Fibroblast of skin of right quadriceps (primary cell): ENCODE data around the gene ALPK3.

Experiments used
- DNase-seq: peaks from one replicate; pipeline ENCODE4 v3.0.0-alpha.2; 2013

ALPK3 gene

DNA sequence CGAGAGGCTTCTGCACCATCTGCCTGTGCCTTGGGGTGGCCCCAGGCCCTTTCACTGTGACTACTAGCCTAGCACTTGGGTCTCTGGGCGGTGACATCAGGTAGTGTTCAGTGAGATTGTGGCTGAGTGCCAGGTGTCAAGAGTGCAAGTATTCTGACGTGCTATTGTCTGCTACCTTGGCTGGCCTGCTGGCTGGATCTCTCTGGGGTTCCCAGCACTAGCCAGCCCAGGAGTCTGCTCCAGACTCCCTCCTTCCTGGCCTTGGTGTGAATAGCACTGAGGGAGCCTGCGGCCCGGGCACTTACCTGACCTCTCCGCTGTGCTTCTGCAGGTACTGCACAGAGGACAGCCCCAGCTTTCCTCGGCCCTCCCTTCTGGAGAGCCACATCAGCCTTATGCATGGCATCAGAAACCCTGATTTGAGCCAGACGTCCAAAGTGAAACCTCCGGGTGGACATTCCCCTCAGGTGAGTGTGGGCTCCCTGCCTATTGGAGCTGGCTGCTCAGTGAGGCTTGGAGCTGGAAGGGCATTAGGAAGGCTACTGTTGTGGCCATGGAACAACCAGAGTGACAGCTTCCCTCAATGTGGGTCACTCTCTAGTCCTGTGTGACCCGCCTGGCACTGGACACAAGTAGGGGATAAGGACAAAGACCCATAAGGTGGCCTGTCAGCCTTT is 17.5 kb upstream of the ALPK3 start:
- DNase-seq: no peak

DNA sequence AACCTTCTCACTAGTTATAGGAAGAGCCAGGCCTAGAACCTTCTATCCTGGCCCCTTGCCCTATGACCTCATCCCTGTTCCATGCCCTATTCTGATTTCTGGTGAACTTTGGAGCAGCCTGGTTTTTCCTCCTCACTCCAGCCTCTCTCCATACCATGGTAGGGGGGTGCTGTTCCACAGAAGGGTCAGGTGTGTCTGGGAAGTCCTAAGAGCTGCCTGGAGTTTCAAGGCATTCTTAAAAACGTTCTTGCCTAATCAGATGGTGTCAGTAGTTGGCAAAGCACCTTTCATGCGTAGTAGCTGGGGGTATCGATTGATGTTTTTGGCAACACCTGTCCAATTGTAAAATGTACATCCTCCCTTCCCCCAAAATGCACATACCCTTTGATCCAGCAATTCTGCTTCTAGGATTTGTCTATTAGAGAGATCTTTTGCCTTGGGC is 16.8 kb upstream of the ALPK3 start:
- DNase-seq: no peak

DNA sequence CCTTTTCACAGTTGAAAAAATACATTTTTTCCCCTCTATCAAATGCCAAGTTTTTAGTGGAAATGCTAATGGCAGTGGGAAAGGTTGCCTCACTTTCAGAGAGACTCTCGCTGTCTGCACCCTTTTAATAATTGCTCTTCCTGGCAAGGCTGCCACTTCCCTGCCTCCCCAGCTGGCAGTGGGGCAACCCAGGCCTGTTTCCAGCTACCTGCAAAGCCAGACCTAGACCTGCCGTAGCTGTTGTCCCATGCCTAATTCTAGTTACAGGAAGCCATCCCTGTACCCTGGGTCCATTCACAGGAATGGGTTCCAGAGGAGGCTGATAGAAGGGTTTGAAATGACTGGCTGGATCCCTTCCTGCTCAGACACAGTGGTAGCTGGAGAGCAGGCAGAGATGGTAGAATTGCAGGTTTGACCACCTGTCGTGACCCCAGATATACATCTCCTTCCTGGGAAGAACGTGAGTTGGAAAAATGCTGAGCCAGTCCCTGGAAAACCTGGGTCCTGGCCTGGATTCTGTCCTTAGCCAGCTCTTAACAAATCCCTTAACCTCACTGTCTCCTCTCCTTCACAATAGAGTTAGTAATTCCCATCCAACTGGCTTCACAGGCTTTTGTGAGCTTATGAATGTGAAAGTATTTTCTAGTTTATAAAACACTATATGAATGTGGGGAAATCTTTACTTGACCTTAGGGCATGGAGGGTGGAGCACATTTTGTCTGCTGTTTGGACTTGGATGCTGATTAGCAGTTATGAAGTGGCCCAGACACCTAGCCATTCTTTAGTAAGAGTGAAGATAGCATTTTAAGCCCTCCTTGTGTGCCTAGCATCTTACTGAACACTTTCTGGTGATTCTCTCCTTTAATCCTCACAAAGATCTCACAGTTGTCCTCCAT is 12.9 kb upstream of the ALPK3 start:
- no peak for DNase-seq

DNA sequence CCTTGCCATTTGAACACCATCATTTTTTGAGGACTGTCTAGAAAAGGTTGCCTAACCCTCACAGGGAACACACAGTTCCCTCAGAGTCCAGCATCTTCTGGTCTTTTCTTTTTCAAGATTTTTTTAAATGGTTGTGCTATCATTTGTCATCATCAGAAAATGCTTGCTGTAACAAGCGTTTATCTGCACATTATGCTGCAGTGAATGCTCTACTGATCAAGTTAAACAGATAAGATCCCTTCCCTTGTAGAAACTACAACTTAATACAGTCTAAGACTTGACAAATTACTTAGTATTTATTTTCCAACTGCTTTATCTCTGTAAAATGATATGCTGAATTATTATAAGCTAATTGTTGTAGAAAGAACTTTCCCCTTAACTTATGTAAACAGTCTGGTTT is 11.9 kb upstream of the ALPK3 start:
- DNase-seq: no peak

DNA sequence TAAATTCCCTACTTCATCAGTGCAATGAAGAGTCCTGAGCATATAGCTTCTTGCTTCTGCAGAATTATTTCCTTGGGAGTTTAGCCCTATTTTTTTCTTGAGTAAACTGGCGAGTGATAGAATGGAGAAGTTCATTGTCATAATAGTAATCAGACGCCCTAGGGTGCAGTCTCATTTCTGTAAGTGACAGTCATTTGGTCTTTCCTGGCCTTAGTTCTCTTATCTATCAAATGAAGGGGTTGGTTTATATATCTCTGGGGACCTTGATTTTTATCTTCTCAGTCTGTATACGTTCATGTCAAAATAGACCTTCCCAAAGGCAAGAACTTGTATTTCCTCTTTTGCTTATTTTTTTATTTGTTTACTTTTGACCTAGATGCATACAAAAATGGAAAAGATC is 9.9 kb upstream of the ALPK3 start:
- no peak for DNase-seq

DNA sequence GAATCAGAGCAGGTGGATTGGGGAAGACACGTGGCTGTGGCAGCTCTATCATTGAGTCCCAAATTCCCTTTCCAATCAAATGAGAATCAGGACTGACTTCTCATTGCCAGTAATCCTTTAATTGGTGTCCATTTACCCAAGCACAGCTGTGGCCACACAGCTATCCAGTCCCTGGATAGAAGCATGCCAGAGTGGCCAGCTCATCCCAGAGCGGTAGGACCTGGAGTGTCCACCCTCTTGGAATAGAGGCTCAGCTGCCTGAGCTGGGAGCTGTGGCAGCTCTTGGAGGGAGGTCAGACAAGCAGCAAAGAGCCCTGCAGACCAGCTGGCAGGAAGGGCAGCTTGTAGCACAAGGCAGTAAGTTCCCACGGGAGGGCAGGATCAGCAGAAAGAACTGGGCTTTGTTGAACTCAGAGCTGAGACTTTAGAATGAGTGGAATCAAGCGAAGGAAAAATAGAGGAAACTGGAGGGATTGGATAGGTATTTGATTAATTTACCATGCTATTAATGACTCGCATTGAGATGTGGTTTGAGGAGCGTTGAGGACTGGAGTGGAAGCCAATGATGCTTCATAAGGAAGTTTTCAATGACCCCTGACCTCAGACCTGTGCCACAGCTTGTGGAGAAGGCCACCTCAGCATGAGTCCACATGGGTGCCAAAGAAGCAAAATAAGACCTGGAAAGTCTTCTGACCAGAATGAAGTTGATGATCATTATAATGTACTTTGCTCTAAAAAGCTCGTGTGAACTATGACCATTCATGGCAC is 6.9 kb upstream of the ALPK3 start:
- no peak for DNase-seq

DNA sequence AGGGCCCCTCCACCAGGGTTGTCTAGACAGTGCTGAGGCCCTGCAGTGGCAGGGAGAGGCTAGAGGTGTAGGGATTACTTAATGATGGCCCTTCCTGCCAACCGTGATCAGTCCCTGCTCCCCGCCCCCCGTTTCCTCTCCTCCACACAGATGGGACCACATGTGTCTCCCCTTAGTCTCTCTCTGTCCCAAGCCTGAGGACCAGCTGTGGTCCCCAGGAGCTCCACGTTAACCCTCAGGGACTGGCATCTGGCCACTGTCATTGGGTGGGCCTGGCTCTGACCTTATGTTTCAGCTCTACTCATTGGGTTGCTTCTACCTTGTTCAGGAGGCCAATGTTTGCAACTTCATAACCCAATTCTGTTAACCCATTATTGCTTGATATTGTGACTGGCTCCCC is 6.0 kb upstream of the ALPK3 start:
- DNase-seq: no peak

DNA sequence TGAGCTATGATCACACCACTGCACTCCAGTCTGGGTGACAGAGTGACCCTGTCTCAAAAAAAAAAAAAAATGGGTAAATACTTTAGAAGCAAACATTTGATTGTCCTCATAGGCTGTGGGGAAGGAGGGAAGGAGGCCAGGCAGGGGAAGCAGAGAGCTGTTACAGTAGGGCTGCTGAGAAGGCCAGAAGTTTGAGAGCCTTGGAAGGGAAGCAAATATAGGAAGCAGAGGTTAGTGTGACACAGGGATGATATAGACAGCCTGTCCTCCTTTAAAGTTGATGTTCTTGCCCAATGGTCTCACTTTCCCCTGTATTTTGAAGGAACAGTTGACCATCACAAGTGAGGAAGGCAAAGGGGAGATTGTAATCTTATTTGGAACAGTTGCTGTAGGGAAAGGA is 5.3 kb upstream of the ALPK3 start:
- DNase-seq: no peak

DNA sequence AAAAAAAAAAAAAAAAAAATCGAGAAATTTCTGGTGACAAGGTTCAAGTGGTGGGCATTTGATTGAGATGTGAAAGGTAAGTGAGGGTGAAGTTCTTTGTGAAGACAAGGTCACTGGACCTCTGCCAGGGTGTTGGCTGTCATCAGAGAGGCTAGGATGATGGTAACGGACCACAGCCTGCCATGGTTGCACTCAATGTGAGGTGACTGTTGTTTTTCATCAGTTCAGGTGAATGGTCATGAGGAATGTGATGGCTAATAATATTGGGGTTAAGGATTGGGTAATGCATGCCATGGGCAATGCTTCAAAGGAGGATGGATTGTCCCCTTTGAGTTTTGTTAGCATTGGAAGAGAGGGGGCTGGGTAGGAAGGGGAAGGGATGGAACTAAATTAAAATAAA is 4.3 kb upstream of the ALPK3 start:
- DNase-seq: no peak

DNA sequence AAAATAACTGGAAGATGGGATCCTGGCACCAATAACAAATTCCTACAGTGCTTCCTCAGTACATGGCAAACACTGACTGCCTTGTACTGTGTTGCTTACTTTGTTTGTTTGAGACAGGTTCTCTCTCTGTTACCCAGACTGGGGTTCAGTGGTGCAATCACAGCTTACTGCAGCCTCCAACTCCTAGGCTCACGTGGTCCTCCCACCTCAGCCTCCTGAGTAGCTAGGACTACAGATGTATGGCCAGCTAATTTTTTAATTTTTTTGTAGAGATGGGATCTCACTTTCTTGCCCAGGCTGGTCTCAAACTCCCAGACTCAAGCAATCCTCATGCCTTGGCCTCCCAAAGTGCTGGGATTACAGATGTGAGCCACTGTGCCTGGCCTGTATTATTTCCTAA is 3.7 kb upstream of the ALPK3 start:
- DNase-seq: no peak

DNA sequence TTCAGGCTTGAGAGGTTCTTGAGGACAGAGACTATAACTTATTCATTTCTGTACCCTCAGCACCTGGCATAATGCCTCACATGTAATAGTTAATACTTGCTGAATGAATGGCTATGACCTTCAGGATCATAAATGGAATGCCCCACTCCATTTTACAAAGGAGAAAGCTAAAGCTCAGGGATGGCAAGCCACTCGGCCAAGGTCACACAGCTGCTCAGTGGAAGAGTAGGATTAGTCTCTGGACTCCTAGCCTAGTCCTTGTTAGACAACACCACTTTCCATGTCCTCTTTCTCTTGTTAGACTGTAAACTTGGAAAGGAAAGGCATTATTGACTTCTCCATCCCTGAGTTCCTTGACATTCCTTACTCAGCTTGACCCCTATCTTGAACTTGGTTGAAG is 3.2 kb upstream of the ALPK3 start:
- no peak for DNase-seq

DNA sequence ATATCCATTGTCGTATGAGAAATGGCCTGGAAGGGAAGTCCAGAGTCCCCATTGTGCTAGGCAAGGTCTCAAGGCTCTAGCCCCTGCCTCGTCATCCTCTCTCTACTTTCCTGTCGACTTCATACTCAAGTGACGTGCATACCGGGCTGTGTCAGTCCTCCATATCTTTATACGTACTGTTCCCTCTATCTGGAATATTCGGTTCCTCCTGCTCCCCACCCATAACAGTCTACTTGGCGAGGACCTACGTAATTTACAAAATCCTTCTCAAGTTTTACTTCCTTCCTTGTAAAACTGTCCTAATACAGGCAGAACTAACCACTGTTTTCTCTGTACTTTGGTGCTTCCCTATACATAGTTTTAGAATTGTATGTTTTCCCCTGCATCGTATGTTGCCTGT is 2.2 kb upstream of the ALPK3 start:
- no peak for DNase-seq

DNA sequence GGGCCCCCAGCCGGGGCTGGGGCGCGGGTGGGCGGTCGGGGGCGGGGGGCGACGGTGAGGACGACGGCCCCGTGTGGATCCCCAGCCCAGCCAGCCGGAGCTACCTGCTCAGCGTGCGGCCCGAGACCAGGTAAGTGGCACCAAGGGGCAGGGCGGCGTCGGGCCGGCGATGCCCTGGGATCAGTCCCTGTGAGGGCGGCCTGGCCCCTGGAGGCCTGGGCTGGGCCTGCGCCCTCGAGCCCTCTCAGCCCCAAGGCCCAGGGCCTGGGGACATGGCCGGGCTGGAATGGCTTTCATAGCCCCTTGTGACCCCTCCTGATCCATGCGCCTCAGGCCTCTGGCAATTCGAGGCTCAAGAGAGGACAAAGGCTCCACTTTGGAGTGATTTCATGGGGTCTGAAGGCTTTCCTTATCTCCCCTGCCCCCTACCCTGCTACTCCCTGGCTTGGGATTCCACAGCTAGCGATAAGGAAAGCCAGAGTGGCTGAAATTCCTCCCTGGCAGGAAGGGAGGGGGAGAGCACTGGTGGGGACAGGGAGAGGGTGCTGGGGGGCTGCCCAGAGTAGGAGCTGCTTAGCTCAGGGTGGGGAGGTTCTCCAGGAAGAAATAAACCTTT is 418 bp downstream of the ALPK3 start:
- no peak for DNase-seq

DNA sequence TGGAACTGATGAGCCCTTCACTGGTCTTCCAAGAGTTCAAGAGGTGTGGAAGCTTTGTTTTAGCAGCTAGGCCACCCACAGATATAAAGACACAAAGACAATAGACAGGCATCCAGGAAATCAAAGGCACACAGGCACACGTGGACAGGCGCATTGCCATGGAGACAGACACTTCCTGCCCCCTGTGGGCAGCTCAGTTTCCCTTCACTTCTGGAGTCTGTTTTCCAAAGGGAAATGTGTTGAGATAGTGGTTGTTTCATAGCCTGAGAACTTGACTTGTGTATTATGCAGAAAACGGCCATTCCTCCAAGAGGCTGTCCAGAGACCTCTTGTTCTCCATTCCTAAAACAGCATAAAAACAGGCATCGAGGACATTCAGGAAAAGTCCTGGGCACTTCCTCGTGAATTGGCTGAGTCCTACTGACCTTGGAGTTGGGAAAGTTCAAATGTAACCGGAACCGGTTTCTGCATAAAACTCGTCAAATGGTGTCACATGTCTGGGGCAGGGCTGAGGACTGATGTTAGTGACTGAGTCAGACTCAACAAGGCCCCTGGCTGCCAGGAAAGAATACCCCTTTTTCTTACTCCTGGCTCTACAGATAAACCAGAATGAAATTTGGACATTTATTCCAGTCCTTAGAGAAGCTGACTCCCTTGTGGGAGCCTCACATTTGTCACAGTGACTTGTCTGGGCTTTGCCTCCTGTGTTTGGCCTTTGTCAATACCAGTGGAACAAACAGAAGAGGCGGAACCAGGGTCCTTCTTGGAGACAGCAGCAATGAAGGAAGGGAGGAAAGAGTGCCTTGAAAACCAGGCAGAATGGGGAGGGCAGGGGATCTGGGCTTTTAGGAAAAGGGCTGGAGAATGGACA is 1.3 kb downstream of the ALPK3 start:
- peak; percentile 10 for DNase-seq

DNA sequence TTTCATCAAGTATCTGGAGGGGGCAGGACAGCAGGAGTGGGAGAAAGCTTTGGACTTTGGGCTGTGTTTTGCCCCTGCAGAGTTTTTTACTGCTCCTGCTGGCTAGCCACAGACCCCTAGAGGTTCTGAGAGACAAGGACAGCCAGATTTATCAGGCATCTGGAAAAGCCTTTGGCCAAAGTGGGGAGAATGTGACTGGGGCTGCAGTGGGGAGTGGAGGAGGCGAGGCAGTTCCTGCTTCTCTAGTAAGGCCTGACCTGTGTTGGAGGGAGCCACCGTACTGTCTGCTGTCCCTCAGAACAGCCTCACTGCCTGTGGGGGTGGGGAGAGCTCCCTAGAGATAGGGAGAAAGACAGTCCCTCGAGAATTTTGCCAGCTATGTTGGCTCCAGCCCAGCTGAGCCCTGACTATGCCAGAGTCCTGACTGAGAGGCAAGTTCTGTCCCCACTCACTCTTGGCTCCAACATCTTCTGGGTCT is 2.2 kb downstream of the ALPK3 start:
- no peak for DNase-seq

DNA sequence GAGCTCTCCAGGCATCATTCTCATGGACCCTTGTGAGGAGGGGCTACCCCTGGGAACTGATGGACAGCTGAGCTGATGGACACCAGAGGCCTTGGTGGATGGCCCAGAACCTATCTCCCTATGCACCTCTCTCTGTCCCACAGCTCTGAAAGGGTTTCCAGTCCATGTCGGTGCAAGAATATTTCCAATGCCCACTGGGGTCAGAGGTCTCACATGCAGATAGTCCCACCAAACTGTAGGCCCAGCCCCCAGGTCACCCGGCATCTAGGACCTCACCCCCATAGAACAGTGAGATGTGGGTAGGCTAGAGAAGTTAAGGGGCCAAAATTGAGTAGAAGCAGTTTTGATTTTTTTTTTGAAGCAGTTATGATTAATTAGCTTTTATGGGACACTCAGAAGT is 2.6 kb downstream of the ALPK3 start:
- no peak for DNase-seq

DNA sequence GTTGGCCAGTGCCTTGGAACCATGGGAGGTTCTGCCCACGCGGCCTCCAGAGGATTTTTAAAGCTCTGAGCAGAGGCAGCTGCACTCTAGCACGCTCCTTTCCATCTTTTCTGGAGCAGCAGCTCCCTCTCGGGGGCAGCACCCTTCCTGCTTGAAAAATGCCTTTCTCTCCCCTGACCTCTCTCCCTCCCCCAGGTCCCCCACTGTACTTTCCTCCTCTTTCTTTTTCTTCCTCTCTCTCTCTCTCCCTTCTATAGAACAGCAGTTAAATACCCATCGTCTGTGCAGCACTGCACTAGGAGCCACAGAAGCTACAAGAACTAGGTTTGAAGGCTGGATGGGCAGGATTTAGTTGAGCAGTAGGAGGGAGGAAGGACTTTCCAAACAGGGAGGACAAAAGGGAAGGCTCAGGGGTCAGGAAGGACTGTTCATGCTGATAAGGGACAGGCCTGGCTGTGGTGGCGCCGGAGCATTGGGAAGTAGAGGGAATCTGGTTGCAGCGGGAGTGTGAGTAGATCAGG is 4.4 kb downstream of the ALPK3 start:
- no peak for DNase-seq

DNA sequence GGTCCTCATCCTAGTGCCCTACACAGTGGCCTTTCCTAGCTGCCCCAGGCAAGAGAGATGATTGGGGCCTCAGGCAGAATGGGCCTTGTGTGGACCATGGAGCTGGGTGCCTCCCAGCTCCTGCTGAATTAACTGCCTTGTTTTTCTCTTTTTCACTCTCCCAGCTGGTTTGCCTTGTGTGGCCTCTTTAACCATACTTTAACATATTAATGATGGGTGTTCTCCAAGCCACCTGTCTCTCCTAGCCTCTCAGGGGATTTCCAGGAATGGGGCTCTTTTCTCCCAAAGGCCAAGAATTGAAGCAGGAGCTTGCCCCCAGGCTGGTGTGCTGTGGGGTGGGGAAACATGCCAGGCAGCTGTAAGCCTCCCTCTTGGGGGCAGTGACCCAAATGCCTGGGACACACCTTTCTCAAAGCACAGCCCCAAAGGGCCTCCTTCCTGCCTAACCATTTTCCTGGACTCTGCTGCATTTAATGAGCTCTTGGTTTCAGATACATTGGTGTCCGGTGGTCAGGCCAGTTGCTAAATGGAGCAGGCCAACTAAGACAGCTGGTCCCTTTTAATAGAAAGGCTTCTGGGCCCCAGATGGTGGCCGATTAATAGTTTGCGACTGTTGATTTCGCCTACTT is 5.6 kb downstream of the ALPK3 start:
- DNase-seq: no peak

DNA sequence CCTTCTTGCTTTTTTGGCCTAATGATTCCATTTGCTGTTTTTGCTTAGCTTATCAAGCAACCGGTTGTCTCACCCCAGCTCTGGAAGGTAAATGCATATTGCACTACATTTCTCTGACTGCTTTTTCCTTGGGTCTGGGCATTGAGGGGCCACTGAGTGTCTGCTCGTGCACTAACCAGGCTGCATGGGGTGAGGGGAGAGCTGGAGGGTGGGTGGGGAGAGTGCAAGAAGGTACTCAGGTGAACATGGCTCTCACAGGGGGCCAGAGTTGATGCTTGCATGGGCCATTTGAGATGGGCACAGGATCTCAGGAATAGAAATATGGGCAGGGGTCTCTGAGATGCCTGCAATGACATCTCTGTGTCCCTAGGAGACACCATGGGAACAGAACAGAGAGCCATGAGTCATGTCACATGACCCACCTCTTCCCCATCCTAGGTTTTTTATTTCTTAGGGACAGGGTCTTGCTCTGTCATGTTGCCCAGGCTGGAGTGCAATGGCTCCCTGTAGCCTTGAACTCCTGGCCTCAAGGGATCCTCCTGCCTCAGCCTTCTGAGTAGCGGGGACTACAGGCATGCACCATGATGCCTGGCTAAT is 6.2 kb downstream of the ALPK3 start:
- no peak for DNase-seq

DNA sequence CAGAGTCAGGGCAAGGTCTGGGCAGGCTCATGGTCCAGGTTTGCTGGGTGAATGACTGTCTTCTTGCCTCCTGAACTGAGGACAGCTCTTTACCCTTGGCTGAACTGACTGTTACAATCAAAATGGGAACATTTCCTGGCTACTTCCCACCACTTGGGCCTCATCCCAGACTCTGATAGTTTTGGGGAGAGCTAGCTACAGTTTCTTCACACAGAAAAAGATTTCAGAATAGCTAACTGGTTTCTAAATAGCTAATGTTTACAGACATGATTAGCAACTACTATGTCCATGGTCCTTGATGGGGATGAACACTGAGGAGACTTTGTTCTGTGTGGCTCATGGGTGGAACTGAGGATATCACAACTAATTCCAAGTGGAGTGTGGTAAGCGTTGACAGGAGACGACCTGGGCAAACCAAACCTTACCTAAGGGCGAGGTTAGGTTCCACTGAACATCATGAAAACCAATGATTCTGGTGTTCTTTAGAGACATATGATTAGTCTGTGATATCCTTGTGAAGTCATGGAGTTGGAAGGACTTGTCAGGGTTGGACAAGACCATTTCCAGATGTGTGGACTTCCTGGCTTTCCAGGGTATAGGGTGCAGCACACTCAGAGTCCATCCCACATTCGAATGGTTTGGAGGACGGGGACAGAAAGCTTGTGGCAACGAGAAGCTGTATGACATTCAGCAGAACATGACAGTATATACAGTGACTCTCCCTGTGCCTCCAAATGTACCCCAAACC is 7.3 kb downstream of the ALPK3 start:
- DNase-seq: no peak
